ENCODE results near the gene SEMA4G.

The SEMA4G gene

DNA sequence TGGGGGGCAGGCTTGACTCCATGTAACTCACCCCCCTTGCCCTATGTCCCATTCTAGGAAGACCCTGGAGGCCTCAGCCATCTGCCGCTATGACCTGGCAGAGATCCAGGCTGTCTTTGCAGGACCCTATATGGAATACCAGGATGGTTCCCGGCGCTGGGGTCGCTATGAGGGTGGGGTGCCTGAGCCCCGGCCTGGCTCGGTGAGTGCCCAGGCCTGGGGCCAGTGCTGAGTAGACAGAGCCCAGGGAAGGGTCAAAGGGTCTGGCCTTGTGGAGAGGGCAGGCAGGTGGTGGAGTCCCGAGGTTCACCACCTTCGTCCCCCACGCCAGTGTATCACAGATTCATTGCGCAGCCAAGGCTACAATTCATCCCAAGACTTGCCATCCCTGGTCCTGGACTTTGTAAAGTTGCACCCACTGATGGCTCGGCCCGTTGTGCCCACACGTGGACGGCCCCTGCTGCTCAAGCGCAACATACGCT is 10.5 kb downstream of the SEMA4G start:
- CTCF ChIA-PET, result no interaction called here
- H3K36me3 ChIP-seq (ENCODE audit: control insufficient read depth in 2 of 2, insufficient read depth in 1 of 2, low read length in 2 of 2), result peaks cover 4 to 68% of the 10 kb centered on the region in 2 experiments
- no peaks in the 10 kb centered on the region for H3K4me1 ChIP-seq (ENCODE audit: control insufficient read depth, insufficient read depth, low read length)
- no peak overlapping the region for H3K27ac ChIP-seq (ENCODE audit: extremely low read depth, low read depth, low read length)
- TF ChIP-seq GLI2 (tag by site-specific recombination; IDR thresholded peaks at IDR 0.05; ENCODE audit: borderline replicate concordance, low read depth) (no peak), ZFP3 (tag by site-specific recombination; IDR thresholded peaks at IDR 0.05; ENCODE audit: low read depth) (no peak), ZNF626 (tag by site-specific recombination; IDR thresholded peaks at IDR 0.05) (no peak), KLF10 (tag by site-specific recombination; IDR thresholded peaks at IDR 0.05) (no peak), SP3 (tag by site-specific recombination; IDR thresholded peaks at IDR 0.05) (no peak), ZNF677 (tag by site-specific recombination; IDR thresholded peaks at IDR 0.05) (no peak), ZNF830 (tag by site-specific recombination; IDR thresholded peaks at IDR 0.05; ENCODE audit: low read depth) (no peak), ZNF549 (tag by site-specific recombination; IDR thresholded peaks at IDR 0.05) (no peak), KLF8 (tag by site-specific recombination; IDR thresholded peaks at IDR 0.05) (no peak), HOXA7 (CRISPR knock-in tag; IDR thresholded peaks at IDR 0.05; ENCODE audit: borderline replicate concordance) (no peak), OSR2 (tag by site-specific recombination; IDR thresholded peaks at IDR 0.05) (no peak), SCRT1 (tag by site-specific recombination; IDR thresholded peaks at IDR 0.05; ENCODE audit: borderline replicate concordance) (no peak)
- TF ChIP-seq, protein P1, sequence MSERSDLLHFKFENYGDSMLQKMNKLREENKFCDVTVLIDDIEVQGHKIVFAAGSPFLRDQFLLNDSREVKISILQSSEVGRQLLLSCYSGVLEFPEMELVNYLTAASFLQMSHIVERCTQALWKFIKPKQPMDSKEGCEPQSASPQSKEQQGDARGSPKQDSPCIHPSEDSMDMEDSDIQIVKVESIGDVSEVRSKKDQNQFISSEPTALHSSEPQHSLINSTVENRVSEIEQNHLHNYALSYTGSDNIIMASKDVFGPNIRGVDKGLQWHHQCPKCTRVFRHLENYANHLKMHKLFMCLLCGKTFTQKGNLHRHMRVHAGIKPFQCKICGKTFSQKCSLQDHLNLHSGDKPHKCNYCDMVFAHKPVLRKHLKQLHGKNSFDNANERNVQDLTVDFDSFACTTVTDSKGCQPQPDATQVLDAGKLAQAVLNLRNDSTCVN (tag by site-specific recombination; optimal IDR thresholded peaks at IDR 0.05), result no peak
- TF ChIP-seq, protein P2, sequence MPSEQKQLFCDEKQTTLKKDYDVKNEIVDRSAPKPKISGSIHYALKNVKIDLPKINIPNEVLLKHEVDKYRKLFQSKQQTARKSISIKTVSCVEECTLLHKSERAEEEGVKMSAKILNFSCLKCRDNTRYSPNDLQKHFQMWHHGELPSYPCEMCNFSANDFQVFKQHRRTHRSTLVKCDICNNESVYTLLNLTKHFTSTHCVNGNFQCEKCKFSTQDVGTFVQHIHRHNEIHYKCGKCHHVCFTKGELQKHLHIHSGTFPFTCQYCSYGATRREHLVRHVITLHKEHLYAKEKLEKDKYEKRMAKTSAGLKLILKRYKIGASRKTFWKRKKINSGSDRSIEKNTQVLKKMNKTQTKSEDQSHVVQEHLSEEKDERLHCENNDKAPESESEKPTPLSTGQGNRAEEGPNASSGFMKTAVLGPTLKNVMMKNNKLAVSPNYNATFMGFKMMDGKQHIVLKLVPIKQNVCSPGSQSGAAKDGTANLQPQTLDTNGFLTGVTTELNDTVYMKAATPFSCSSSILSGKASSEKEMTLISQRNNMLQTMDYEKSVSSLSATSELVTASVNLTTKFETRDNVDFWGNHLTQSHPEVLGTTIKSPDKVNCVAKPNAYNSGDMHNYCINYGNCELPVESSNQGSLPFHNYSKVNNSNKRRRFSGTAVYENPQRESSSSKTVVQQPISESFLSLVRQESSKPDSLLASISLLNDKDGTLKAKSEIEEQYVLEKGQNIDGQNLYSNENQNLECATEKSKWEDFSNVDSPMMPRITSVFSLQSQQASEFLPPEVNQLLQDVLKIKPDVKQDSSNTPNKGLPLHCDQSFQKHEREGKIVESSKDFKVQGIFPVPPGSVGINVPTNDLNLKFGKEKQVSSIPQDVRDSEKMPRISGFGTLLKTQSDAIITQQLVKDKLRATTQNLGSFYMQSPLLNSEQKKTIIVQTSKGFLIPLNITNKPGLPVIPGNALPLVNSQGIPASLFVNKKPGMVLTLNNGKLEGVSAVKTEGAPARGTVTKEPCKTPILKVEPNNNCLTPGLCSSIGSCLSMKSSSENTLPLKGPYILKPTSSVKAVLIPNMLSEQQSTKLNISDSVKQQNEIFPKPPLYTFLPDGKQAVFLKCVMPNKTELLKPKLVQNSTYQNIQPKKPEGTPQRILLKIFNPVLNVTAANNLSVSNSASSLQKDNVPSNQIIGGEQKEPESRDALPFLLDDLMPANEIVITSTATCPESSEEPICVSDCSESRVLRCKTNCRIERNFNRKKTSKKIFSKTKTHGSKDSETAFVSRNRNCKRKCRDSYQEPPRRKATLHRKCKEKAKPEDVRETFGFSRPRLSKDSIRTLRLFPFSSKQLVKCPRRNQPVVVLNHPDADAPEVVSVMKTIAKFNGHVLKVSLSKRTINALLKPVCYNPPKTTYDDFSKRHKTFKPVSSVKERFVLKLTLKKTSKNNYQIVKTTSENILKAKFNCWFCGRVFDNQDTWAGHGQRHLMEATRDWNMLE (tag by site-specific recombination; conservative IDR thresholded peaks at IDR 0.05; ENCODE audit: low read depth), result no peak
- TF ChIP-seq, protein P3, sequence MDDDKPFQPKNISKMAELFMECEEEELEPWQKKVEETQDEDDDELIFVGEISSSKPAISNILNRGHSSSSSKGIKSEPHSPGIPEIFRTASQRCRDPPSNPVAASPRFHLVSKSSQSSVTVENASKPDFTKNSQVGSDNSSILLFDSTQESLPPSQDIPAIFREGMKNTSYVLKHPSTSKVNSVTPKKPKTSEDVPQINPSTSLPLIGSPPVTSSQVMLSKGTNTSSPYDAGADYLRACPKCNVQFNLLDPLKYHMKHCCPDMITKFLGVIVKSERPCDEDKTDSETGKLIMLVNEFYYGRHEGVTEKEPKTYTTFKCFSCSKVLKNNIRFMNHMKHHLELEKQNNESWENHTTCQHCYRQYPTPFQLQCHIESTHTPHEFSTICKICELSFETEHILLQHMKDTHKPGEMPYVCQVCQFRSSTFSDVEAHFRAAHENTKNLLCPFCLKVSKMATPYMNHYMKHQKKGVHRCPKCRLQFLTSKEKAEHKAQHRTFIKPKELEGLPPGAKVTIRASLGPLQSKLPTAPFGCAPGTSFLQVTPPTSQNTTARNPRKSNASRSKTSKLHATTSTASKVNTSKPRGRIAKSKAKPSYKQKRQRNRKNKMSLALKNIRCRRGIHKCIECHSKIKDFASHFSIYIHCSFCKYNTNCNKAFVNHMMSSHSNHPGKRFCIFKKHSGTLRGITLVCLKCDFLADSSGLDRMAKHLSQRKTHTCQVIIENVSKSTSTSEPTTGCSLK (tag by site-specific recombination; IDR thresholded peaks at IDR 0.05), result no peak
- POLR2A ChIA-PET, result interaction anchor here (0.7 kb wide), 1 partner anchor 37 kb away, joined by 4 read pairs; no protein-coding TSS in a partner anchor
- no peak overlapping the region for H3K4me3 ChIP-seq (ENCODE audit: low read depth, low read length)
- H3K9me3 ChIP-seq (ENCODE audit: control insufficient read depth, insufficient read depth, low read depth, low read length), result no peaks in the 10 kb centered on the region

DNA sequence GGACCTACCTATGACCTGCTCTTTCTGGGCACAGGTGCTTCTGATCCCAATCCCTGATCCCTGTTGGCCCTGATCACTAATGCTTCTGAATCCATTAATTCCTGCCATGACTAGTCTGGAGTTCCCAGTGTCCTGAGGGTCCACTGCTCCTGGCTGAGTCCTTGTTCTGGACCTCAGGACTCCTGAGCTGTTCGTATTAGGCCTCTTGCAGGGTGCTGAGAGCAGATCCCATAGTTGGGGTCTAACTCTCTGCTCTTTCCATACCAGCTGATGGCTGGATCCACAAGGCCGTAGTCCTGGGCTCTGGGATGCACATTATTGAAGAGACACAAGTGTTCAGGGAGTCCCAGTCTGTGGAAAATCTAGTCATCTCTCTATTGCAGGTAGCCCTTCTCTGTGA is 11.0 kb downstream of the SEMA4G start:
- ChIA-PET CTCF (no interaction called here), POLR2A (interaction anchor here (0.6 kb wide), 1 partner anchor 445 kb away, joined by 3 read pairs; the partner anchor contains the start of gene HIF1AN)
- H3K4me1 ChIP-seq (ENCODE audit: control insufficient read depth, insufficient read depth, low read length), result no peaks in the 10 kb centered on the region
- no peak overlapping the region for H3K27ac ChIP-seq (ENCODE audit: extremely low read depth, low read depth, low read length)
- H3K4me3 ChIP-seq (ENCODE audit: low read depth, low read length), result no peak overlapping the region
- no peaks in the 10 kb centered on the region for H3K9me3 ChIP-seq (ENCODE audit: control insufficient read depth, insufficient read depth, low read depth, low read length)
- peaks cover 4 to 73% of the 10 kb centered on the region in 2 experiments for H3K36me3 ChIP-seq (ENCODE audit: control insufficient read depth in 2 of 2, insufficient read depth in 1 of 2, low read length in 2 of 2)
- TF ChIP-seq, protein P4, sequence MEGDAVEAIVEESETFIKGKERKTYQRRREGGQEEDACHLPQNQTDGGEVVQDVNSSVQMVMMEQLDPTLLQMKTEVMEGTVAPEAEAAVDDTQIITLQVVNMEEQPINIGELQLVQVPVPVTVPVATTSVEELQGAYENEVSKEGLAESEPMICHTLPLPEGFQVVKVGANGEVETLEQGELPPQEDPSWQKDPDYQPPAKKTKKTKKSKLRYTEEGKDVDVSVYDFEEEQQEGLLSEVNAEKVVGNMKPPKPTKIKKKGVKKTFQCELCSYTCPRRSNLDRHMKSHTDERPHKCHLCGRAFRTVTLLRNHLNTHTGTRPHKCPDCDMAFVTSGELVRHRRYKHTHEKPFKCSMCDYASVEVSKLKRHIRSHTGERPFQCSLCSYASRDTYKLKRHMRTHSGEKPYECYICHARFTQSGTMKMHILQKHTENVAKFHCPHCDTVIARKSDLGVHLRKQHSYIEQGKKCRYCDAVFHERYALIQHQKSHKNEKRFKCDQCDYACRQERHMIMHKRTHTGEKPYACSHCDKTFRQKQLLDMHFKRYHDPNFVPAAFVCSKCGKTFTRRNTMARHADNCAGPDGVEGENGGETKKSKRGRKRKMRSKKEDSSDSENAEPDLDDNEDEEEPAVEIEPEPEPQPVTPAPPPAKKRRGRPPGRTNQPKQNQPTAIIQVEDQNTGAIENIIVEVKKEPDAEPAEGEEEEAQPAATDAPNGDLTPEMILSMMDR (tag by site-specific recombination; IDR thresholded peaks at IDR 0.05), result no peak
- no peak for TF ChIP-seq ZNF2 (tag by site-specific recombination; IDR thresholded peaks at IDR 0.05)
- TF ChIP-seq SALL2 (tag by site-specific recombination; IDR thresholded peaks at IDR 0.05; ENCODE audit: borderline replicate concordance), result no peak
- TF ChIP-seq, protein P5, sequence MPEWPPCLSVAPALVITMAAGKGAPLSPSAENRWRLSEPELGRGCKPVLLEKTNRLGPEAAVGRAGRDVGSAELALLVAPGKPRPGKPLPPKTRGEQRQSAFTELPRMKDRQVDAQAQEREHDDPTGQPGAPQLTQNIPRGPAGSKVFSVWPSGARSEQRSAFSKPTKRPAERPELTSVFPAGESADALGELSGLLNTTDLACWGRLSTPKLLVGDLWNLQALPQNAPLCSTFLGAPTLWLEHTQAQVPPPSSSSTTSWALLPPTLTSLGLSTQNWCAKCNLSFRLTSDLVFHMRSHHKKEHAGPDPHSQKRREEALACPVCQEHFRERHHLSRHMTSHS (tag by site-specific recombination; IDR thresholded peaks at IDR 0.05), result no peak
- TF ChIP-seq, protein P6, sequence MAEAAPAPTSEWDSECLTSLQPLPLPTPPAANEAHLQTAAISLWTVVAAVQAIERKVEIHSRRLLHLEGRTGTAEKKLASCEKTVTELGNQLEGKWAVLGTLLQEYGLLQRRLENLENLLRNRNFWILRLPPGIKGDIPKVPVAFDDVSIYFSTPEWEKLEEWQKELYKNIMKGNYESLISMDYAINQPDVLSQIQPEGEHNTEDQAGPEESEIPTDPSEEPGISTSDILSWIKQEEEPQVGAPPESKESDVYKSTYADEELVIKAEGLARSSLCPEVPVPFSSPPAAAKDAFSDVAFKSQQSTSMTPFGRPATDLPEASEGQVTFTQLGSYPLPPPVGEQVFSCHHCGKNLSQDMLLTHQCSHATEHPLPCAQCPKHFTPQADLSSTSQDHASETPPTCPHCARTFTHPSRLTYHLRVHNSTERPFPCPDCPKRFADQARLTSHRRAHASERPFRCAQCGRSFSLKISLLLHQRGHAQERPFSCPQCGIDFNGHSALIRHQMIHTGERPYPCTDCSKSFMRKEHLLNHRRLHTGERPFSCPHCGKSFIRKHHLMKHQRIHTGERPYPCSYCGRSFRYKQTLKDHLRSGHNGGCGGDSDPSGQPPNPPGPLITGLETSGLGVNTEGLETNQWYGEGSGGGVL (tag by site-specific recombination; IDR thresholded peaks at IDR 0.05), result no peak
- no peak for TF ChIP-seq ZNF560 (tag by site-specific recombination; IDR thresholded peaks at IDR 0.05; ENCODE audit: borderline replicate concordance)

Data from HEK293 (cell line).